Cerebellar nuclear complex (tissue), 1 donor: ENCODE results near the gene GAS2L1.

ENCODE experiments used
- DNase-seq, 2 experiments: peaks; one replicate each; lab custom pipeline; 2025; lab: John Stamatoyannopoulos, UW

The GAS2L1 gene

GRCh38 chr22:29275819-29276565 is 30.5 kb upstream of the GAS2L1 start:
- DNase-seq = no peak

- DNase-seq = no peak
Observed at GRCh38 chr22:29277927-29278326, 28.5 kb upstream of the GAS2L1 start.

GRCh38 chr22:29284196-29284595 is 22.3 kb upstream of the GAS2L1 start:
- DNase-seq = no peak

- no peak for DNase-seq
Observed at GRCh38 chr22:29288837-29289236, 17.6 kb upstream of the GAS2L1 start.

- no peak for DNase-seq
Observed at GRCh38 chr22:29290061-29290460, 16.4 kb upstream of the GAS2L1 start.

- no peak for DNase-seq
Observed at GRCh38 chr22:29291215-29291614, 15.2 kb upstream of the GAS2L1 start.

- DNase-seq = no peak
Observed at GRCh38 chr22:29292379-29292778, 14.1 kb upstream of the GAS2L1 start.

- no peak for DNase-seq
Observed at GRCh38 chr22:29298641-29299040, 7.8 kb upstream of the GAS2L1 start.

GRCh38 chr22:29299136-29299900 is 7.1 kb upstream of the GAS2L1 start:
- no peak for DNase-seq

GRCh38 chr22:29300467-29300806 is 6.0 kb upstream of the GAS2L1 start:
- DNase-seq = no peak

- no peak for DNase-seq
Observed at GRCh38 chr22:29300807-29301601, 5.4 kb upstream of the GAS2L1 start.

GRCh38 chr22:29301716-29302401 is 4.6 kb upstream of the GAS2L1 start:
- peak in 1 of 2 experiments; percentile 43 for DNase-seq

GRCh38 chr22:29302402-29302680 is 4.1 kb upstream of the GAS2L1 start:
- no peak for DNase-seq

- no peak for DNase-seq
Observed at GRCh38 chr22:29302681-29303465, 3.6 kb upstream of the GAS2L1 start.

- peak in 1 of 2 experiments; percentile 3 for DNase-seq
Observed at GRCh38 chr22:29305836-29306174, 645 bp upstream of the GAS2L1 start.

GRCh38 chr22:29306835-29307595 is 565 bp downstream of the GAS2L1 start:
- DNase-seq = no peak

- no peak for DNase-seq
Observed at GRCh38 chr22:29307596-29308147, 1.2 kb downstream of the GAS2L1 start.

- no peak for DNase-seq
Observed at GRCh38 chr22:29308148-29308790, 1.8 kb downstream of the GAS2L1 start.

GRCh38 chr22:29308791-29309262 is 2.4 kb downstream of the GAS2L1 start:
- DNase-seq = no peak
